DMS79 (cell line): Measurements from ENCODE around the gene AGGF1.
"Not testable (repeated sequence)": the region's sequence is repeated elsewhere in the genome, so short reads cannot be mapped to it uniquely, and the experiment has no call there.

Experiments
- DNase-seq: peaks from one replicate; lab custom pipeline; 2025; lab: John Stamatoyannopoulos, UW

Gene AGGF1

DNA sequence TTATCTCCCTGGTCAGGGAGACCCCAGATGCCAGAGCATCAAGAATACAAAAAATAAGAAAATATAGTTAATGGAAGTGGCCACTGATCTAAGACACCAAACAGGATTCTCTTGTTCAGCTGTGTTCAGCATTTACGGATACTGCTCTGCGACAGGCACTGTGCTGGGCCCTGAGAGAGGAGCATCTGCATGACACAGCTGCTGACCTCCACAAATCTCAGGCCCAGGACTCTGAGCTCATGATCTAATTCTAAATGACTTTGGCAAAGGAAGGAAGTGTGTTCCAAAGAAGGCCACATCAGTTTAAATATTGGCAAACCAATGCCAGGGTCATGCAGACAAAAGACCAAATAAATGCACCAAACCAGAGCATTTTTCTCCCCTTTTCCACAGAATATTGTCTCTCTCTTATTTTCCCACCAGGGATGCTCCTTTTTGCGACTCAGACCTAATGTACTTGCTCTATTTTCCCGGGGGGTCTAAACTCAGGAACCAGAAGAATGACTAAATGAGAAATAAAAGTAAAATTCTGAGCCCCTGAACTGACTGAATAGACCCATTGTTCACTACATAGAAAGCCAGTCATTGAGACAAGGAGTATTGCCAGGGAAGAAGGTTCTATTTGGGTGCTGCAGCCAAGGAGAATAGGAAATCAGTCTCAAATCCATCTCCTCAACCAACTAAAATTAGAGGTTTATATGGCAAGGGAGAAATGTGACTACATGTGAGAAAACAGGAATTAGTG is 1.4 kb upstream of the AGGF1 start:
- no peak for DNase-seq

DNA sequence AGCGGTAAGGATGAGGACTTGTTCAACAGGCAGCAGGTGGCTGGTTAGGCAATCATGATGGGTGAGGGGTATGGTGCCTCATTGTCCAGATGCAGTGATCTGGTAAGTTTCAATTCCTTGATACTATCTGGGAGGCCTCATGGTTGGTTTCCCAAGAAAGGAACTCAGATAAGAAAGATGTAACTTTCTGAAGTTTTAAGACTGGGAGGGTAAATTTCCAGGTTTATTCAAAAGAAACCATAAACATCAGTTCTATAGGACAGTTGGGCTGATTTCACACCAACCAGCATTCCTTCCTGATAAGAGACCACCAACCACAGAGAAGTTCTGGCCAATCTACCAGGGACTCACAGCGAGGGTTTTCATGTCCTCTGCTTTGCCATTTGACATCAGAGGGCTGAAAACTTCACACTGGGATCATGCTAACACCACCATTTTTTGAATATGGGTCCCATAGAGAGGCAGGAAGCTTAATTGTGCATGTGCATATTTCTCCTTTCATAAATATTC is 773 bp upstream of the AGGF1 start:
- no peak for DNase-seq

DNA sequence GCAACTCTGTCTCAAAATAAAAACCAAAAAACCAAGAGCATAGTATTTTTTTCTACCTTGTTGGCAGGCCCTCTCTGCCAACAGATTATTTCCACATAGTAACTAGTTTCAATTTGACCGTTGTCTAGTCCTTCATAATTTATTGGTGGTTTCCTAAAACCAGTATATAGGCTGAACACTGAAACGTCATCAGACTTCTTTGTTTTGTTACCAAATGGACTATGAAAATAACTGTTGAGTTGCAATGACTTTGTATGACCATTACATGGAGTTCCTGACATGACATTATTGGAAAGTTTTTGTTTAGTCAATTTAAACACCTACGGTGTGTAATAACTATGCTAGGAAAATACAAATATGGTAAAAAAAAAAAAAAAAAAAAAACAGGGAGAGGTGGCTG is 1.7 kb downstream of the AGGF1 start:
- no peak for DNase-seq

DNA sequence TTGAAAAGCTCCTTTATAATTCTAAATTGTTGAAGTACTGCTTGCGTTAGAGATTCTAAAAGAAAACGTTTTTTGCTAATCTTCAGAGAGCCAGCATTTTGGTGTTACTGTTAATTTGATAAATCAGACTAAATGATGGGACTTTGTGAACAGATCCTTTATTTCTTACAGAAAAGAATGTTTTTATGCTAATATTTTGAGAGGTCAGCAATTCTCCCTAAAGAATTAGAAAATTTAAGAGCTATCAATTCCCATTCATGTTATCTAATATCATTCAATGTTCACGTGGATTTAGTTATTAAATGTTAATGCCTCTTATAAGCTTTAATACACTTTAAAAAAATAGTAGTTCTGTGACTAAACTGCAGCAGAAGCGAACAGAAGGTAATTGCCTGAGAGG is 2.4 kb downstream of the AGGF1 start:
- no peak for DNase-seq

DNA sequence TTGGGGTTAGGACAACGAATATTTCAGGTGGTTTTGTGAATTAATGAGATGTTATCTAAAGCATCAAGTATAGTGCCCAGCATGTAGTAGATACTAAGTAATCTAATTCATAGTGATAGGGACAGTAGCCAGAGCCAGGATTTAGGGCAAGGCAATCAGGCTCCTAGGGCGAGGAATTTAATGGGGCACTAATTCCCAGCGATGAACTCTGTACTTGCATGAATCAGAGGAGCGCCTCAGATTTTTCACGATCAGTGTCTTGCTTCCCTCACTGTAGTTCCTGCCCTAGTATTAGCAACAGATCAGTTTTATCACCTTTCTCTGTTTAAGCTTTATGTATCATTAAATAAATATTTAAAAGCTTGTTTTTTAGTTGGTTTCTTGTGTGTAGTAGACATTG is 3.1 kb downstream of the AGGF1 start:
- DNase-seq: no peak

DNA sequence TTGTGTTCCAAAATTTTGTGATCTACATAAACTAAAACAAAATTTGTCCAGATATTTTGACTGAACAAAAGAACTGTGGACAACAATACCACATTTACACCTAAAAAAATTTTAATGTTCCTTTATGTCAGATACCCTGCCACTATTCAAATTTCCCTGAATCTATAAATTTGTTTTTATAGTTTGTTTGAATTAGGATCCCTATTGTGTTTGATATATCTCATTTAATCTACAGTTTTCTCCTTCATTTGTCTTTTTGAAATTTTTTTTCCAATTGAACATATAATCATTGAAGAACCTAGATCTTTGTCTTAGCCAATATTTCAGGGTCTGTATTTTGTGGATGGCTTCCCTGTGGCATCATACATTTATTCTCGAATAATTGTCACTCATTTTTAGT is 5.7 kb downstream of the AGGF1 start:
- no peak for DNase-seq

DNA sequence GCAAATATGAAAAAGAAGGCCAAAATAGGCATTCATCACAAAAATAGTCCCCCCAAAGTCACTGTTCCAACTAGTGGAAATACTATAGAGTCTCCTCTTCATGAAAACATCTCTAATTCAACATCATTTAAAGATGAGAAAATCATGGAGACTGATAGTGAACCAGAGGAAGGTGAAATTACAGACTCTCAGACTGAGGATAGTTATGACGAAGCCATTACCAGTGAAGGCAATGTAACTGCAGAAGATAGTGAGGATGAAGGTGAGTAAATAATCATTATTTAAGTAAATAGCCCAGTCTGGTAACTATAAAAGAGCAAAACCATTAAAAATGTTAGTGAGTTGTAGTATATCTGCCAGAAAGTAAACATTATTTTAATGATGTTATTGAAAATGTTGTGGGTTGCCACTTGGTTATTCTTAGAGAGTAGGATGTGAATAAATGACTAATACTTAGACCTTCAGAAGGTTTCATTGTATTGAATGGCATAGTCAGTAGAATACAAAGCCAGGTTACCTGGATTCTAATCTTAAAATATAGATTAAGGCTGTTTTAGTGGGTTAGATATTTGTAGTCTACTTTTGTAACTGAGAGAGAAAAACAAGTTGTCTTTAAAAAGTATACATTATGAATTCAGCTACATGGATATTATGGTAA is 16.3 kb downstream of the AGGF1 start:
- no peak for DNase-seq

DNA sequence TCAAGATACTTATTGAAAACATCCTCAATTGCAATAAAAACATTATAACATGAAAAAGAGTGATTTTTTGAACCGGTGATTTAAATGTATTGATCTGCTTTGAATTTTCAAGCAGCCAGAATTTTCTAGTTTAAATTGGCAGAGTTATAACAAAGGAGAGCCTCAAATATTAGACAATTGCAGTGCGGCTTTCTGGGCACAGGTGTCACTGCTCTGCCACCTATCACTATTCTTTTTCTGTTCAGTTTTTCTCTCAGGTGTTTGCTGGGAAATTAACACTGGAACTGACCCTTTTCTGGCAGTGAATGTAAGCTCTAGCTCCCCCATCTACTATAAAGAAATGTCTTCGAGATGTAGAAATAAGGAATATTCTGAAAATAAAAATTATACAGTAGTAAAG is 33.8 kb downstream of the AGGF1 start:
- no peak for DNase-seq

DNA sequence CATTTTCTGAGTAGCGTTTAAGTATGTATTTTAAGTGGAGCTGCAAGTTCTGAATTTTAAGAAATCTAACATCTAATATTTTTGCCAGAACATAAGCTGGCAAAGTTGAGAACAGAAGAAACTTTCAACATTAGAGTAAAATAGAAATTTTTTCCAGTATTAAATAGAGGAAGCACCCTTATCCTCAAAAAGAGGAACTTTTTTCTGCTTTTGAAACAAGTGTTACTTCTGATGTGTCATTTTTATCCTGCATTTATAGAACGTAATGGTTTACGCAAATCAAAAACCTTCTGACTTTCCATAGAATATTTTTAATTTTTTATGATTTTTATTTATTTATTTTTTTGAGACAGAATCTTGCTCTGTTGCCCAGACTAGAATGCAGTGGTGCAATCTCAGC is 35.1 kb downstream of the AGGF1 start:
- no peak for DNase-seq

DNA sequence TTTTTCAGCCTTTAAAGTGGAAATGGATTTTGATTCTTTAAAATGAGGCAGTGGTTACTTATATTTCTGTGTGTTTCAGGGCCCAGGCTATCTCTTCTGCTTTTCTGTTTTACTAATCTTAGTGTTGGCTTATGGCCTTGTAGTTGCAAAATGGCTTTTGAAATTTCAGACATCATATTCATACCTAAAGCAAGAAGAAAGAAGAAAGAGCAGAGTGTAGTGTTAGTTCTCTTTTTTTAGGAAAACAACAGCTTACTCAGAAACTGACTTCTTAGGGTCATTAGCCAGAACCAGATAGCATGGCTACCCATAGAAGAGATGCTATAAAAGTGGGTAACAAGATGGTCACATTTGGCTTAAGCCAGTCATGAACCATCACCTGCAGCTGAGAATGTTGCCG is 36.0 kb downstream of the AGGF1 start:
- DNase-seq: no peak

DNA sequence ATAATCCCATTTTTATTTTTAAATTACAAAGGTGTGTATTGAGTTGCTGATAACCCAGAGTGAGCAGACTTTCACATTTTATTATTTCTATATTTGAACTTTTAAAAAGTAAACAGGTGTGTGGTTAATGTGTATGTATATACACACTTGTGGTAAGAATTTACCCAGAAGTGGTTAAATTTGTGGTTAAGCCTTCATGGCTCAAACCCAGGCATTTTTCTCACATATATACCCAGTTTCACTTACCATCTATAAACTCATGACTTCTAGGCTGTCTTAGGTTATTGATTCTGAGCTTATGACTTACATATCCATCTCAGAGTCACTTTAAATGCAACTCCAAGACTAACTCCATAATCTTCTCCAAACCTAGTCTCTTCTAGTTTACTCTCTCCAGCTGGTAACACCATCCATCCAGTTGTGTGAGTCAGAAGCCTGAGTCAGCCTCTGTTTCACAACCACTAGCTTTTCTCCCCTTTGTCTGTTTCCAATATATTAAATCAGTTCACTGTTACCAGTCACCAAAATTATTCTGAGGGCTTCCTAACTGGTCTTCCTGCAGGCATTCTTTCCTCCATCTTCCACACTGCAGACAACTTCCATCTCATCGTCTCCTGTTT is 36.7 kb downstream of the AGGF1 start:
- DNase-seq: no peak

DNA sequence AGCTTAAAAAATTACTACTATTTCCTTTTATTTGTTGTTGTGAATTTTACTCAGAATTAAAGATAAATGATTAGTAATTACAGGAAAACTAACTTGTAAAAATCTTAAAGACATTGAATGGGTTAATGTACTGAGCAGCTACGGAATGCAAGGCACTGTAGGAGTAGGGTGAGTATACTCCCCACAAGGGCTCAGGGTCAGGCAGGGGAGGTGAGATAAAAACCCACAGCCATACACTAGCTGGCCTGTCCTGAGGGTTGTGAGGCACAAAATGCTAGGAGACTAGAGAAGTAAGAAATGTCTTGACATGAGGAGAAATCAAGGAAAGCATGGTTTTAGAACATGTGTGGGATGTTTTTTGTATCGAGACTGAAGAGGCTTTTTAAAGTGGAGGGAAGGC is 43.5 kb downstream of the AGGF1 start:
- no peak for DNase-seq

DNA sequence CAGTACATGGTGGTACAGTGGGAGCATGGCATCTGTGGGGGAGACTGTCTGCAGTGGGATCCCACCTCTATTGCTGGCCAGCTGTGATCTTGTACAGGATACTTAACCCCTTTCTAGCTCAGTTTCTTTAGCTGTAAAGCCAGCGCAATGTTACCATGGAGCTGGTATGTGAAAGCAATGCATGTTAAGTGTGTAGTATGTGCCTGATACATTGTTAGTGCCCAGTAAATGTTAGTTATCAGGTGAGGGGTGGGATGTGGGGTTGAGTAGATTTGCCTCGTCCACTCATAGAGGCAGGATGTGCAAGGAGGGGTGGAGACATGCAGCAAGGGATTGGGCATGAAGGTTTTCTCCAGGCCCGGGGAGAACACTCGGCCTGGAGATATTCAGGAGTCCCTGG is 44.5 kb downstream of the AGGF1 start:
- no peak for DNase-seq

DNA sequence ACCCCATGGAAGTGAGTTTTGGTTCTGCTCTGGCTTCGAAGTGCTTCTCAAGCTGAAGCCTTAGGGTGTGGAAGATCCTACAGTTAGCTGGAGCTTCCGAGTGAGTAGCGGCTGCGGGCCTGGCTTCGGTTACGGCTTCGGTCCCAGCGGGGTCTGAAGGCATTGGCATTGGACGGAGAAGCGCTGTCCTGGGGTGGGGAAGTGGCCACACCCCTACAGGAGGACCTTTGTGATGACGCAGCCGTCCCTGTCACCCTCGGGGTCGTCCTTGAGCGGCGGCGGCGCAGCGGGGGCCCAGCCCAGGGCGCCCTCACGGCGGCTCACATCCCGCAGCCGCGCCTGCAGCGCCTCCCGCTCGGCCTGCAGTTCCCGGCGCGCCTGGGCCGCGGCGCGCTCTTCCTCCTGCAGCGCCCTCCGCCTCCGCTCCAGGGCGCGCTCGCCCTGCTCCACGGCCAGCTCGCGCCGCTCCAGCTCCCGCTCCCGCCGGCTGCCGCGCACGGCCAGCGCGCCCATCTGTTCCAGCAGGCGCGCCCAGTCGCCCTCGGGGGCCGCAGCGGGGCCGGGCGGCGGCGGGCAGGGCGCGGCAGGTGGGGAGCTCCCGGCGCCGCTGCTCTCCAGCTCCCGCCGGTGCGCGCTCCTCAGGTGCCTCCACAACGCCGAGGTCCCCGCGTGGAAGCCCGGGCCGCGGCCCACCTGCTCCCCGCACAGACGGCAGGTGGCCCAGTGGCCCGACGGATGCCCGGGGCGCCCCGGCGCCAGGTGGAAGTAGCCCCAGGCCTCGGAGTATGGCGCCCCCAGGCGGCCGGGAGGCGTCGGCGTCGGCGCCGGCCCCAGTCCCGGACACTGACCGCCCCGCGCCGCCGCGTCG is 47.0 kb downstream of the AGGF1 start:
- no peak for DNase-seq

DNA sequence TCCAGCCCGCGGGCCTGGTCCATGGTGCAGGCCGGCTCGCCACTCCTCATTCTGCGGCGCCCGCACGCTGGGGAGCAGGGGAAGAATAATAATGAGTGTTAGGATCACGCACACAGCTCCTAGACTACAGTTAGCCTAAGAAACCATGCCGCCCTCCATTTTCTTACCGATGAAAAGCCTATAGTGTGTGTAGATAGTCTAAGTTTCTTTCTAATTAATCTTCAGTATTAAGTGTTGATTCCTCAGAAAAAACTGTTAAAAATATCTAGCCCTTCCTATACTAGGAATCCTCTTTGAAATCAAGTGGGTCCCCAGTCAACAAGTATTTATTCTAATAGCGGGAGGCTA is 47.6 kb downstream of the AGGF1 start:
- no peak for DNase-seq

DNA sequence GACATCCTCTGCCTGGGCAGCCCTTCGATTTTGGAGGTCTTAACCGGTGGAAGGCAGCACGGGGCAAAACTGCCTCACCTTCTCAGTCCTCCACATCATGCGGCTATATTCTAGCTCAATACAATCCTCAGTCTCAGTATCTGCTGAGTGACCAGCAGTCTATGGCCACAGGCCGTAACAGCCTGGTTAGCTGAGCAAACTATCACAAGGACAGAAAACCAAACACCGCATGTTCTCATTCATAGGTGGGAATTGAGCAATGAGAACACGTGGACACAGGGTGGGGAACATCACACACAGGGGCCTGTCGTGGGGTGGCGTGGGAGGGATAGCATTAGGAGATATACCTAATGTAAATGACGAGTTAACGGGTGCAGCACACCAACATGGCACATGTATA is 50.3 kb downstream of the AGGF1 start:
- not testable (repeated sequence) for DNase-seq

DNA sequence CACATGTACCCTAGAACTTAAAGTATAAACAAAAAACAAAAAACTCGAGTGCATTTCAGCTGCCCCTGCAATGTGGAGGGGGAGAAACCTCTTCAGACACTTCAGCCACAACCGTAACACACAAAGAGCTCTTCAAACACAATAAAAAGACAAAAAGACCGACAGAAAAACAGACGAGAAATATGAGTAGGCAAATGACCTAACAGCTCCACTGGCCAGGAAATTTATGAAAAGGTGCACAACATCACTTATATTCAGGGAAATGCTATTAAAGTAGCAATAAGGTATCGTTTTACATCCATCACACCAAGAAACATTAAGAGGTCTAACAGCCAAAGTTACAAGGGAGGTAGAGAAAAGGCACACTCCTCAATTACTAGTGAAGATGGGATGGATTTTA is 50.7 kb downstream of the AGGF1 start:
- peak; percentile 42 for DNase-seq

DNA sequence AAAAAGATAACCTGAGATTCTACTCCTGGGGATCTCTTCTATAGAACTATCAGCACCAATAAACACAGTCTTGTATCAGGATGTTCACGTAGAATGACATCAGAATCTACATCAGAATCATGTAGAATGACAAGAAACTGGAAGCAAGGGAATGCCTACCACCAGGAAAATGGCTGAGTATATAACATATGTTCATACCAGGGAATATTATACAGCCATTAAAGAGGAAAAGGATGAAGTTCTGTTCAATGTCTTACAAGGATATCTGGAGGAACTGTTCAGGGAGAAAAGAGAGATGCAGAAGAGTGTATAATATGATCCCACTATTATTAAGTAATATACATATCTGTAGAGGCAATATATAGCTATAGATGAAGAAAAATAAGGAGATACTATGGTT is 52.1 kb downstream of the AGGF1 start:
- no peak for DNase-seq

DNA sequence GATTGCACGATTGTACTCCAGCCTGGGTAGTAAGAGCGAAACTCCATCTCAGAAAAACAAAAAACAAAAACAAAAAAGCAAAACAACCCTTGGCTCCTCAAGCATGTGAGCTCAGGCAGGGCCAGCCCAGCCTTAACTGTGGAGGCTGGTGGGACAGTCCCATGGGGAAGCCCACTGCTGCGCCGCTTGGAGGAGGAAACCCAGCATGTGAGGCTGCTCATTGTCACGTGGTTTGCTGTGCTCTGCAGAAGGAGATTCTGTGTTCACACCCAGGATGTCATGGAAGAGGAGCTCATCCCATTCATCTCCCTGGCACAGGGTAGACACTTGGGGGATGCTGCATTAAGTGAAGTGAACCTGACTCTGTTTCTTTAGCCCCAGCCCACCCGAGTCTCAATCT is 52.9 kb downstream of the AGGF1 start:
- no peak for DNase-seq

DNA sequence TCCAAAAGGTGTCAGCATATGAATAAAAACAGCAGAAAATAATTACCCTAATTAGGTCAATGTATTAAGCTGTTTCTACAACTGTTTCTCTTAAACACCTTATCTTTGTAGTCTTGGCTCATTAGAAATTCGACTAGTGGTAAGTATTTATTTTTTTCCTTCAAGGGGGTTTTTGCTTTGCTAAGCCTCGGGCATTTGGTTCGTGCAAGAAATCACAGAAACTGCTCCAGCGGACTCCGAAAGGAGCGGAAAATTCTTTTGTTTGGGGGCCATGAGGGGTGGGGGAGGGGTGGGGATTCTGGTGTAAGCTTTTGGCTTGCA is 56.1 kb downstream of the AGGF1 start:
- no peak for DNase-seq

DNA sequence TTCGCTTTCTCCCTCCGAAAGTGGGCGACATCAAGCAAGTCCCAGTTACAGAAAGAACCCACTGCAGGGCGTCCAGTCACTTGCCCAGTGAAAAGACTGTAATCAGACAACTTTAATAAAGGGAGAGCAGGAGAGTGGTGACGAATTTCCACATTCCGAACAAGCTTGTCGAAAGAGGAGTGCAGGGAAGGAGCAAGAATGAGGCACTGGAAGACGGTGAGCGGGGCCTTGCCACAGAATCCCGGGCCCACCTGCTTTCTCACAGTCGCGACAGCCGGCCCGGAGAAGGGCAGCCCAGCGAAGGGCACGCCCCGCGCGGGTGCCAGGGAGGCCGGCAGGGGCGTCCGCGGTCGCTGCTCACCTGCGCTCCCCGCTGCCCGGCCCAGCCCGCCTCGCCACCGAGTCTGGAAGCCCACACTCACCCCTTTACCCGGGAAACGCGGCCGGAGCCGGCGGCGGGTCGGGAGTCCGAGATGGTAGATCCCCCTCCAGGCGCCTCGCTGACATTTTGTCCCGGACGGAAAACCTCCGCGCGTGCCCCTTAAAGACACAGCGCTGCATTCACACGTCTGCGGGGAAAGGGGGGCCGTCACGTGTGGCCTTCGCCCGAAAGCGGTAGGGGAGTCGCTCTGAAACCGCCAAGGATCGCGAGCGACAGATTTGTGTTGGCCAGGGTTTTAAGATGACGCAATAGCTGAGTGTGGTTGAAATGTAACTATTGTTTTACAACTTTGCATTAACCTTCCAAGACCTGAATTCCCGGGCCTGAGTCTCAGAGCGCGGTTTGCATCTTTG is 56.7 kb downstream of the AGGF1 start, which contains the start of gene ZBED3:
Gene ZBED3, minus strand, starts transcription at position 597 of the 795 bp plus-strand sequence. CDS start 9,407 bp downstream, outside the sequence.
- DNase-seq: peak; percentile 52
